ENCODE results near the gene ZNF492. TPM values are rescaled to one million over a fixed set of nuclear protein-coding genes. Genes with fewer than 3 reads are reported as not detected.
"Not testable (repeated sequence)": the region's sequence is repeated elsewhere in the genome, so short reads cannot be mapped to it uniquely, and the experiment has no call there.

The ZNF492 gene
- total RNA-seq, 2 donors from 2014 or later = 0.08 to 0.19 TPM

- no peak for TF ChIP-seq CTCF (IDR thresholded peaks at IDR 0.05)
- Histone ChIP-seq H3K9me3 (no peaks in the 10 kb centered on the region), H3K36me3 (no peaks in the 10 kb centered on the region), H3K4me3 (no peak overlapping the region), H3K4me1 (peaks cover 0 to 10% of the 10 kb centered on the region in 2 donors), H3K27me3 (no peaks in the 10 kb centered on the region), H3K27ac (no peak overlapping the region)
- DNase-seq (ENCODE audit: low spot score) = peak; percentile 34
Observed at GRCh38 chr19:22625266-22626035, 8.7 kb upstream of the ZNF492 start.

- H3K36me3 ChIP-seq = no peaks in the 10 kb centered on the region
- no peak for DNase-seq (ENCODE audit: low spot score)
- H3K9me3 ChIP-seq = no peaks in the 10 kb centered on the region
- no peak overlapping the region for H3K4me3 ChIP-seq
- peaks cover 0 to 10% of the 10 kb centered on the region in 2 donors for H3K4me1 ChIP-seq
- TF ChIP-seq CTCF (IDR thresholded peaks at IDR 0.05) = no peak
- no peak overlapping the region for H3K27ac ChIP-seq
- H3K27me3 ChIP-seq = no peaks in the 10 kb centered on the region
Observed at GRCh38 chr19:22627526-22627925, 6.6 kb upstream of the ZNF492 start.

GRCh38 chr19:22628401-22628800 is 5.7 kb upstream of the ZNF492 start:
- H3K9me3 ChIP-seq = no peaks in the 10 kb centered on the region
- no peaks in the 10 kb centered on the region for H3K36me3 ChIP-seq
- no peak for TF ChIP-seq CTCF (IDR thresholded peaks at IDR 0.05)
- no peaks in the 10 kb centered on the region for H3K27me3 ChIP-seq
- H3K4me3 ChIP-seq = no peak overlapping the region
- H3K27ac ChIP-seq = no peak overlapping the region
- H3K4me1 ChIP-seq = peaks cover 0 to 2% of the 10 kb centered on the region in 2 donors
- no peak for DNase-seq (ENCODE audit: low spot score)

- peak overlapping the region in 1 of 2 donors; percentile 22 for H3K27ac ChIP-seq
Observed at GRCh38 chr19:22634450-22634827, 315 bp downstream of the ZNF492 start.

GRCh38 chr19:22685493-22685892 is 51.4 kb downstream of the ZNF492 start:
- not testable (repeated sequence) for H3K27ac ChIP-seq; H3K4me3 ChIP-seq; DNase-seq (ENCODE audit: low spot score); H3K36me3 ChIP-seq; H3K27me3 ChIP-seq; H3K4me1 ChIP-seq
- peaks cover 4 to 82% of the 10 kb centered on the region in 2 donors for H3K9me3 ChIP-seq

More at GRCh38 chr19:22634450-22634827, 315 bp downstream of the ZNF492 start:
- Histone ChIP-seq H3K9me3 (peaks cover 0 to 7% of the 10 kb centered on the region in 2 donors), H3K27me3 (no peaks in the 10 kb centered on the region), H3K4me1 (peaks cover 0 to 7% of the 10 kb centered on the region in 2 donors), H3K36me3 (no peaks in the 10 kb centered on the region), H3K4me3 (peak overlapping the region; percentile 39 to 72)
- no peak for TF ChIP-seq CTCF (IDR thresholded peaks at IDR 0.05)
- no peak for DNase-seq (ENCODE audit: low spot score)

- H3K27ac ChIP-seq; H3K9me3 ChIP-seq; DNase-seq (ENCODE audit: low spot score); H3K4me1 ChIP-seq; H3K36me3 ChIP-seq; H3K27me3 ChIP-seq; H3K4me3 ChIP-seq: not testable (repeated sequence)
Observed at GRCh38 chr19:22702661-22703060, 68.5 kb downstream of the ZNF492 start.

- not testable (repeated sequence) for H3K27me3 ChIP-seq; H3K9me3 ChIP-seq; H3K4me1 ChIP-seq; DNase-seq (ENCODE audit: low spot score); H3K4me3 ChIP-seq; H3K36me3 ChIP-seq; H3K27ac ChIP-seq
Observed at GRCh38 chr19:22703096-22703495, 69.0 kb downstream of the ZNF492 start.
